Keratinocyte (primary cell): ENCODE measurements around the gene APOC1. TPM values are rescaled to one million over a fixed set of nuclear protein-coding genes. Genes with fewer than 3 reads are reported as not detected.

Experiments used
- DNase-seq: peaks from one replicate; pipeline ENCODE4 v3.0.0-alpha.2; 2011; ENCODE audit warnings: low read depth, missing footprints, low spot score
- FAIRE-seq: peaks from 2 replicates; lab custom pipeline; 2011; peaks lifted over from hg19 to GRCh38; lab: Jason Lieb, UNC
- H2AFZ ChIP-seq: 2 replicates; pipeline ENCODE4 v1.6.0; 2012; ENCODE audit warnings: low read length, control low read depth, inconsistent platforms; ENCODE audit not compliant: control insufficient read depth
- H3K27ac ChIP-seq: 2 replicates; pipeline ENCODE4 v1.5.1; 2011; ENCODE audit warnings: low read length; ENCODE audit not compliant: control insufficient read depth, insufficient read depth
- H3K27me3 ChIP-seq: 3 replicates; pipeline ENCODE4 v1.6.0; 2011; ENCODE audit warnings: low read length; ENCODE audit not compliant: control insufficient read depth, insufficient read depth; ENCODE audit errors: extremely low read depth
- H3K36me3 ChIP-seq, 2 experiments: 2 replicates in 1 of 2; 3 replicates in 1 of 2; pipeline ENCODE4 v1.5.1; 2011; ENCODE audit warnings: low read length in 2 of 2, mild to moderate bottlenecking in 1 of 2; ENCODE audit not compliant: control insufficient read depth in 2 of 2, insufficient read depth in 2 of 2; ENCODE audit errors: extremely low read depth in 1 of 2
- H3K4me1 ChIP-seq: 3 replicates; pipeline ENCODE4 v1.5.1; 2011; ENCODE audit warnings: low read length; ENCODE audit not compliant: control insufficient read depth, insufficient read depth; ENCODE audit errors: extremely low read depth
- H3K4me2 ChIP-seq: 3 replicates; pipeline ENCODE4 v1.6.0; 2011; ENCODE audit warnings: low read depth, low read length; ENCODE audit not compliant: control insufficient read depth, insufficient read depth; ENCODE audit errors: extremely low read depth
- H3K4me3 ChIP-seq, 3 experiments: fragments of 200-600 bp in 1 of 3; sonication (generic) in 1 of 3; 2 replicates in 2 of 3; 3 replicates in 1 of 3; pipeline ENCODE4 v1.5.1; 2011 to 2016; ENCODE audit warnings: low read length in 3 of 3, mild to moderate bottlenecking in 3 of 3, control low read depth in 2 of 3, inconsistent platforms in 1 of 3, low read depth in 1 of 3, mixed read lengths in 1 of 3, mixed run types in 1 of 3, moderate library complexity in 1 of 3; ENCODE audit not compliant: control insufficient read depth in 2 of 3, insufficient read depth in 2 of 3; ENCODE audit errors: extremely low read depth in 1 of 3
- H3K79me2 ChIP-seq: 2 replicates; pipeline ENCODE4 v1.6.0; 2012; ENCODE audit warnings: low read length; ENCODE audit not compliant: control insufficient read depth, insufficient read depth
- H3K9ac ChIP-seq: 3 replicates; pipeline ENCODE4 v1.6.0; 2011; ENCODE audit warnings: low read length; ENCODE audit not compliant: control insufficient read depth, insufficient read depth; ENCODE audit errors: extremely low read depth
- H3K9me1 ChIP-seq: 3 replicates; pipeline ENCODE4 v1.6.0; 2011; ENCODE audit warnings: low read length; ENCODE audit not compliant: control insufficient read depth, insufficient read depth; ENCODE audit errors: extremely low read depth
- H3K9me3 ChIP-seq: 2 replicates; pipeline ENCODE4 v1.5.1; 2012; ENCODE audit warnings: low read depth, low read length; ENCODE audit not compliant: control insufficient read depth
- H4K20me1 ChIP-seq: 3 replicates; pipeline ENCODE4 v1.6.0; 2011; ENCODE audit warnings: low read length; ENCODE audit not compliant: control insufficient read depth, insufficient read depth; ENCODE audit errors: extremely low read depth
- CTCF ChIP-seq, 3 experiments: IDR thresholded peaks in 1 of 3; conservative IDR thresholded peaks in 1 of 3; optimal IDR thresholded peaks in 1 of 3; 2 replicates in 2 of 3; 3 replicates in 1 of 3; pipeline versions ENCODE3 to v1.5.1; 2011; ENCODE audit warnings: low read length in 3 of 3, mild to moderate bottlenecking in 3 of 3, moderate library complexity in 2 of 3, control low read depth in 1 of 3, inconsistent platforms in 1 of 3; ENCODE audit not compliant: insufficient read depth in 2 of 3; ENCODE audit errors: extremely low read depth in 1 of 3
- EZH2 ChIP-seq: IDR thresholded peaks from one replicate; pipeline ENCODE4 v1.6.1; 2012; ENCODE audit warnings: inconsistent platforms, mild to moderate bottlenecking, low read length, moderate library complexity
- dilution Hi-C: fragments of 300-500 bp; cut with MboI; formaldehyde crosslinking; loops from one replicate; pipeline ENCODE4 v1.7.0; 2020; ENCODE audit warnings: low sequenced_read_pairs; ENCODE audit not compliant: extremely low pct_ligation_motif_present
- polyA plus RNA-seq, 5 experiments: library from polyadenylated mRNA; depleted of rRNA in 3 of 5; stranded (reverse) in 3 of 5; stranded (forward) in 1 of 5; unstranded in 1 of 5; fragments of >200 nt; gene quantifications; 1 replicate in 1 of 5; 2 replicates in 3 of 5; 3 replicates in 1 of 5; pipeline versions ENCODE4 v1.2.1 to v1.2.3, GENCODE V29; 2011 to 2012; ENCODE audit warnings: missing spikeins in 2 of 5, low read depth in 1 of 5, low replicate concordance in 1 of 5

APOC1 gene
- polyA plus RNA-seq, 1 donor (not counting 4 experiments of a cell fraction or from before 2014, with no cell fraction given), result 0.79 TPM

- dilution Hi-C loops, result no loop called here
- DNase-seq (no peak), FAIRE-seq (no peak)
- Histone ChIP-seq H3K27me3 (no peaks in the 10 kb centered on the region), H2AFZ (no peak overlapping the region), H3K27ac (no peak overlapping the region), H3K9me1 (no peaks in the 10 kb centered on the region), H3K36me3 (peaks cover 35 to 59% of the 10 kb centered on the region in 2 experiments), H3K4me2 (no peak overlapping the region), H3K4me3 (no peak overlapping the region), H3K9me3 (no peaks in the 10 kb centered on the region), H3K9ac (no peak overlapping the region), H3K4me1 (peaks cover 13% of the 10 kb centered on the region), H4K20me1 (peaks cover 11% of the 10 kb centered on the region), H3K79me2 (peaks cover 56% of the 10 kb centered on the region)
- TF ChIP-seq CTCF (optimal IDR thresholded peaks at IDR 0.05 in 1 of 3, IDR thresholded peaks at IDR 0.05 in 1 of 3, conservative IDR thresholded peaks at IDR 0.05 in 1 of 3; ENCODE audit: extremely low read depth in 1 of 3, insufficient read depth in 2 of 3, low read length in 3 of 3) (no peak), EZH2 (no peak)
Observed at GRCh38 chr19:44894946-44895345, 19.5 kb upstream of the APOC1 start.

GRCh38 chr19:44897835-44898234 lies 16.6 kb upstream of the APOC1 start:
- H3K4me2 ChIP-seq, result no peak overlapping the region
- H3K79me2 ChIP-seq, result peaks cover 38% of the 10 kb centered on the region
- H3K4me3 ChIP-seq, result no peak overlapping the region
- no peak for DNase-seq
- no peak for TF ChIP-seq CTCF (optimal IDR thresholded peaks at IDR 0.05 in 1 of 3, IDR thresholded peaks at IDR 0.05 in 1 of 3, conservative IDR thresholded peaks at IDR 0.05 in 1 of 3; ENCODE audit: extremely low read depth in 1 of 3, insufficient read depth in 2 of 3, low read length in 3 of 3)
- no peak for TF ChIP-seq EZH2
- H3K27ac ChIP-seq, result no peak overlapping the region
- H3K36me3 ChIP-seq, result peaks cover 54 to 66% of the 10 kb centered on the region in 2 experiments
- no peaks in the 10 kb centered on the region for H3K9me3 ChIP-seq
- no peak overlapping the region for H2AFZ ChIP-seq
- no peaks in the 10 kb centered on the region for H3K27me3 ChIP-seq
- H3K9ac ChIP-seq, result no peak overlapping the region
- H3K4me1 ChIP-seq, result peaks cover 2% of the 10 kb centered on the region
- no peak for FAIRE-seq
- no peaks in the 10 kb centered on the region for H3K9me1 ChIP-seq
- H4K20me1 ChIP-seq, result peaks cover 9% of the 10 kb centered on the region
- dilution Hi-C loops, result no loop called here
